HG02970 (cell line): ENCODE measurements around the gene TCP11L2.
"Not testable (repeated sequence)": the region's sequence is repeated elsewhere in the genome, so short reads cannot be mapped to it uniquely, and the experiment has no call there.

Experiments used
- ATAC-seq: cut with Tn5 transposase; IDR thresholded peaks from one replicate; pipeline ENCODE4 v1.9.1; 2021; ENCODE audit warnings: mild to moderate bottlenecking, moderate library complexity, moderate number of reproducible peaks; ENCODE audit not compliant: unreplicated experiment, low FRiP score

TCP11L2 gene

DNA sequence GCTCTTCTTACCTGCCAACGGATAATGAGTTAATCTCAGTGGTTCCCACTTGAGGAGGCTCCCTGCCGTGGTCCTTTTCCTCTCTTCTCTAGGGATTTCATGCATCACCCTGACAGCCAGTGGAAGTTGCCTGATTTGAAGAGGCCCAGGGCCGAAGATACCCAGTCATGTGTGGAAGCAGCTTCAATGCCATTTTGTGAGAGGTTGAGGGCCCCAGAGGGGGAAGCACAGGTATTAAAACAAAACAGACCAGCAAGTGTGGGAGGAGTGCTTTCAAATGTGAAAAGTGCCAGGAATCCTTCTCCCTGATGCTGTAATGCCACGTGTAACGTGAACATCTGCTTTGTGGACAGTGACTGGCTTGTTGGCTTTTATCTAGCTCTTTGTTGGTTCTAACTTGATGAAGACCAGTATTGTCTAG lies 1.5 kb downstream of the TCP11L2 start:
- no peak for ATAC-seq

- no peak for ATAC-seq
These were observed 2.3 kb downstream of the TCP11L2 start for GRCh38 chr12:106304797-106305196.

DNA sequence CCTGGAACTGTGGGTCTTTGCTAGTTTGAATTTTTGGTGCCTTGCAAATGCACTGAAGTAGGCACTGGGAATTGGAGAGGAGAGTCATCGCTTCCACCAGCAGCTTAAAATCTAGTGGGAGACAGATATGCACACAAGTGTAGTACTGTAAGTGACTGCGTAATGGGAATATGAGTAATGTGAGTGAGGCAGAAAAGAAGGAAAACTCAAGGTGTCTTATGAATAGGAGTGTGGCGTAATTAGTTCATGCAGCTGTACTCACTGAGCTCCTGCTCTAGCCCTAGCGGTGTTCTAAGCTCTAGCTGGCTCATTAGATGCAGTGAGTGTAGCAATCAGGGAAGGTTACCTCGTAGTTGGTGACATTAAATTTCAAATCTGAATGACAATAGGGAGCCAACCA lies 2.8 kb downstream of the TCP11L2 start:
- ATAC-seq, result no peak

DNA sequence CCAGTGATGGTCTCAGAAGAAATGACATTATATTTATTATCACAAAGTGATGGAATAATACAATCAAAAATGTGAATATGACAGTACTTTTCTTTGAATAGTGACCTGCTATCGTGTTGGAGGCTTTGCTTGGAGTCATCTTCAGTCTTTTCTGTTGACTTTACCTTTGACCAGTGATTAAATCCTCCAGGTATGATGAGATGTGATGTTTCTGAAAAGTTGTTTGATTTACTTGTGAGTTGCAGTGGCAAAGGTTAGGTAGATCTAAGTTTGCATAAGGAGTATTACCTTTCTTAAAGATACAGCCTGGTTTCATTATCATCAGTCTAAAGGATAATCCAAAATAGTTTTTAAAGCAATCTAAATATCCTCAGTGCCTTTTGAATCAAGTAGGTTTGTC lies 4.6 kb downstream of the TCP11L2 start:
- ATAC-seq, result no peak

- no peak for ATAC-seq
These were observed 5.6 kb downstream of the TCP11L2 start for GRCh38 chr12:106308121-106308520.

DNA sequence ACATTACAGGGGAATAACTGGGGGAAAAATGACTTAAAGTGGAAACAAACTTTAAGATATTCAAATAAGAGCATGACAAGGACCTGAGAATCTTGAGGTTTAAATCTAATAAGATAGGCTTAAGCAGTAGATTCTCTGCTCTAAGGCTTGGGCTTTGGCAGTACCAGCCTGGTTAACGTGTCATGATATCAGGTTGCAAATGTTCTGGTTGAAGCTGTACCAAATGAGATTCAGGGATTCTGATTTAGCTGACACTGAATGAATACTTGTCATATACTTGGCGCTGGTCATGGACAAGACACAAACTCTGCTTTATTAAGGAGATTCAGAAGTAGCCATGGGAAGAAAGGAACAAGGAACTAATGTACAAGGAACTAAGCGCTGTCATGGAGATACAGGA lies 6.1 kb downstream of the TCP11L2 start:
- no peak for ATAC-seq

DNA sequence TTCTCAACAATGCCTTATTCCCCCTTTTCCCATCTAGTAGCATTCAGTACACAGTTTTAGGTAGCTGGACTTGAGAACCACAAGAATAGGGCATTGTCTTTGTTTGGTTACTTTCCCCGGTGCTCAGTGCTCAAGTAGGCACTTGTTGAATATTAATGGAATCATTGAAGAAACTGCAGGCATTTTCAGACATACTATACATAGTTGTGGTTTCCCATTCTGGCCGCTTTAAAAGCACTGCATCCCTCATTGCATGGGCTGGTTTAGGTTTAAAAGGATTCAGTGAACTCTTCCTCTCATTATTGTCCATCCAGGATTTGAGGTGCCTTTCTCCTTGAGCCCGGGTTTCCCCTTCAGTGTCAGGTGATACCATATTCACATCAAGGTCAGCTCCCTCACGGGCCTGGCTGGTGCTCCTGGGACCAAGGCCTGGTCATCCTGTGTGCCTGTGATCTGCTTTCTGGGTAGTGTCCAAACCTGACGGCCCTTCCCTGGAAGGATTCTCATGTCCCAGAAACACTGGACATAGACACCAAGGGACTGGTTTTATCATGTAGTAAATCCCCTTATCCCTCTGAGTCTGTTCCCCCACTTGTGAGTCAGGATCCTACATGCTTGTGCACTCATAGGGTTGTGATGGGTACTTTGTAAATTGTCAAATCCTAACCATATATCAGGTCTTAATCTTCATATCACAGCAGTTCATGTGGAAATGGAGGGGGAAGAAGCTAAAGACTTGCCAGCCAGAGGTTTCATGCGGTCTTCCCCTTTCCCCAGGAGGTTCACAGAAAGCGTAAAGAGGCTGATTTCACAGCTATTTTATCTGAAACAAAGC lies 7.4 kb downstream of the TCP11L2 start:
- no peak for ATAC-seq

DNA sequence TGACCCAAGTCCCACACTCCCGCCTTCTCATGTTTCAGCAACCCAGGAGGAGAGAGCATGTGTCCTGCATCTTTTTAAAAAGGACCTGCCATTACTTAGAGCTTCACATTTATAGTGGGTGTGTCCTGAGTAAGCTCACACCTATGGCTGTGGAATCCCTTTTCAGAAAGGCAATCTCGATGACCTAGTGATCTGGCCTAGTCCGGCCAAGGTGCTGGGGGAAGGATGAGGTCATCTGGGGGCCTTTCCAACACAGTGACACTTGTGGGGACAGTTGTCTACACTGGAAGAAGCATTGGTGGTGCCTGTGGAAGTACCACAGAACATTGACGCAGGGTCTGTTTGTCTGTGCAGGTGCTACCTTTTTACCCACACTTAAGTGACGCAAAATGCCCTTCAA lies 8.2 kb downstream of the TCP11L2 start:
- ATAC-seq, result no peak

GRCh38 chr12:106311139-106311538 lies 8.6 kb downstream of the TCP11L2 start:
- no peak for ATAC-seq

DNA sequence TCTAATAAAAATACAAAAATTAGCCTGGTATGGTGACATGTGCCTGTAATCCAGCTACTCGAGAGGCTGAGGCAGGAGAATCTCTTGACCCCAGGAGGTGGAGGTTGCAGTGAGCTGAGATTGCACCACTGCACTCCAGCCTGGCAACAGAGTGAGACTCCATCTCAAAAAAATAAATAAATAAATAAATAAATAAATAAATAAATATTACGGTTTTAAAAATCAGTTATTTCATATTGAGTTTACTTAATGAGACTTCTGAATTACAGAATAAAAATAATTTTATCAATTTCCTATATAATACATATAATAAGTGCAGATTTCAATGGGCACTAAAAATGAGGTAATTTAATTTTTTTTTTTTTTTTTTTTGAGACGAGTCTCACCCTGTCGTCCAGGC lies 10.9 kb downstream of the TCP11L2 start:
- ATAC-seq, result not testable (repeated sequence)

DNA sequence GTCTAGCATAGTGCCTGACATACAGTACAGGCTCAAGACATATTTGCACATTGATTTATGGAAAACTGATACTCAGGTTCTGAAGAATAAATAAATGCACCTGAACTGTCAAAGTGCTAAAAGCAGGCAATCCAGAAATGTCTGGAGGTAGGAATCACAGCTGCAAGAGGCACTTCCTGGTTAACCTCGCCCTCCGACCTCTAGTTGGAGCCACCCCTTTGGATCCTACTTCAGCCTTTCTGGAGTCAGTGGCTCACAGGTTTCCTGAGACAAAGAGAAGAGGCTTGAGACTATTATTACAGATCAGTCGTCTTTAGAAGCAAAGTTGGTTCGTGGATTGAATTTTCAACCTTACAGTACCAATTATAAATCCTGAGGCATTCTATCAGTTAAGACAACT lies 13.0 kb downstream of the TCP11L2 start:
- no peak for ATAC-seq

- no peak for ATAC-seq
These were observed 15.0 kb downstream of the TCP11L2 start for GRCh38 chr12:106317406-106318082.

DNA sequence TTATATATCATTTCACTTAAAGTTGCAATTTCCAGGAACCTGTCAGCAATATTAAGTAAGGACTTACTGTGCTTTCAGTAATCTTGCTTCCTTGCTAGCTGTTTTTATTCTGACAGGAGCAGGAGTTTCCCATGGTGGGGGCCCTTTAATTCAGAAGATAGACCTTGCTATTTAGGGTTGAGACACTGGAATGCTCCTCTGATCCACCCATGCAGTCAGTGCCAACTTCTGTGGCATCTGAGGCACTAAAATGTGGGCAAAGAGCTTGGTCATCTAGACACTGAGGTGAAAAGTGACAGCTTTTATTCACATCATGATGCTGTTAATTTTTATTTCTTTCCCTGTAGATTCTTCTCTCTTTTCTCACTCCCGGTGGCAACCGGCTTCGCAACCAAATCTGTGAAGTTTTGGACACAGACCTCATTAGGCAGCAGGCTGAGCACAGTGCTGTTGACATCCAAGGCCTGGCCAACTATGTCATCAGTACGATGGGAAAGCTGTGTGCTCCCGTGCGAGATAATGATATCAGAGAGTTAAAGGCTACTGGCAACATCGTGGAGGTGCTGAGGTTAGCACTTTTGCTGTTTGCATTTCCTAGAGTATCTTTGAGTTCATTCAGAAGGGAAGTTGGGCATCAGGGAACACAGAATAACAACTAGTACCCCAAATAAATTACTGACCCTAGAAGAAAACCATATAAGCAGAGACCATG lies 18.8 kb downstream of the TCP11L2 start:
- no peak for ATAC-seq

- ATAC-seq, result no peak
These were observed 21.0 kb downstream of the TCP11L2 start for GRCh38 chr12:106323537-106323936.

DNA sequence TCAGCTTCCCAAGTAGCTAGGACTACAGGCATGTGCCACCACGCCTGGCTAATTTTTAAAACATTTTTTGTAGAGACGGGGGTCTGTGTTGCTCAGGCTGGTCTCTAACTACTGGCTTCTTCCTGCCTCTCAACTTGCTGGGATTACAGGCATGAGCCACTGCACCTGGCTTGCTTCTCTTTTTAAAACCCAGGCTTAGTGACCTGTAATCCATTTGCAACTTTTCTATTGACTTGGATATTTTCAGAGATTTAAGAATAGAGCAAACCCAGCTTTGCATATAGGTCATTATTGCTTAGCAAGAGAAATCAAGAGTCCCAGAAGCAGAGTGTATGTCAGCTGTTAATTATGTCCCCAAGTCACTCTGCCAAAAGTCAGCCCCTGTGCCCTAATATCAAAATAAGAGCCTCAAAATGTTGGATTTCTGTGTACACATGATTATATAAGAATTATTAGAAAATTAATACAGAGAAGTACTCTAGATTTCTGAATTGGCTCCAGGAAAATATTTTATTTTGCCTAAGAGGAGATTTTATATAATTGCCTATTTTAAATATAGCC lies 24.9 kb downstream of the TCP11L2 start:
- ATAC-seq, result no peak

- no peak for ATAC-seq
These were observed 26.2 kb downstream of the TCP11L2 start for GRCh38 chr12:106328735-106329134.

- ATAC-seq, result no peak
These were observed 26.9 kb downstream of the TCP11L2 start for GRCh38 chr12:106329231-106329982.

- ATAC-seq, result no peak
These were observed 29.1 kb downstream of the TCP11L2 start for GRCh38 chr12:106331599-106331998.

- no peak for ATAC-seq
These were observed 30.0 kb downstream of the TCP11L2 start for GRCh38 chr12:106332536-106332935.

DNA sequence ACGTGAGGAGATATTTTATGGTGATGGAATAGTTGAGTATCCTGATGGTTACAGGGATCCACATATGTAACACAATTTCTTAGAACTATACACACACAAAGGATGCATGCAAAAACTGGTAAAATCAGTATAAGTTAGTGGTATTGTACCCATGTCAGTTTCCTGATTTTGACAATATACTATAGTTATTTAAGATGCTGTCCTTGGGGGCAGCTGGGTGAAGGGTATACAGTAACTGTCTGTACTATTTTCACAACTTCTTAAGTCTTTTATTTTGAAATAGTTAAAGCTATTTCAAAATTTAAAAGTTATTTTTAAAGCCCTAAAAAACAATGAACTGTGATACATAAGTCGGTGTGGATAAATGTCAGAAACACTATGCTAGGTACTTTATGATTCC lies 30.5 kb downstream of the TCP11L2 start:
- ATAC-seq, result no peak
